GM18873 (cell line): ENCODE measurements around the gene UMAD1.
"Not testable (repeated sequence)": the region's sequence is repeated elsewhere in the genome, so short reads cannot be mapped to it uniquely, and the experiment has no call there.

Experiments used
- ATAC-seq: cut with Tn5 transposase; IDR thresholded peaks from one replicate; pipeline ENCODE4 v1.9.1; 2021; ENCODE audit warnings: mild to moderate bottlenecking, moderate library complexity, moderate number of reproducible peaks; ENCODE audit not compliant: unreplicated experiment, low FRiP score

UMAD1 gene

DNA sequence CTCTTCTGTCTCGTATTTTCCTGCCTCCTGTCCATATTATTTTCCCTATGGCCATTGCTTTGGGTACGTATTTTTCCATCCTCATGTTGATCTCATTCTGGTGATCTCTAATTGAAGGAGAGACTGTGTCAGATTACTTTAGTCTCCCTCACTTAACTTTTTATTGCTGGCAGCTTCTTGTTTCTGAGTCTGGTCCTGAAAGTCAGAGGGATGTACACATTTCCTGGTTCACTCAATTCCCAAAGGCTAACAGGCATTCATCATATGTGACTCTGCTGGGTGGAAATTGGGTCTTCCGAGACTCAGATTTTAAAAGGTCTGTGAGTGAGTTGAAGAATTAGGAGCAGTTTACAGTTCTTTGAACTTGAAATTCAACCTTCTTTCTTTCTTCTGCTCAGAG, 10.9 kb downstream of the UMAD1 start:
- no peak for ATAC-seq

DNA sequence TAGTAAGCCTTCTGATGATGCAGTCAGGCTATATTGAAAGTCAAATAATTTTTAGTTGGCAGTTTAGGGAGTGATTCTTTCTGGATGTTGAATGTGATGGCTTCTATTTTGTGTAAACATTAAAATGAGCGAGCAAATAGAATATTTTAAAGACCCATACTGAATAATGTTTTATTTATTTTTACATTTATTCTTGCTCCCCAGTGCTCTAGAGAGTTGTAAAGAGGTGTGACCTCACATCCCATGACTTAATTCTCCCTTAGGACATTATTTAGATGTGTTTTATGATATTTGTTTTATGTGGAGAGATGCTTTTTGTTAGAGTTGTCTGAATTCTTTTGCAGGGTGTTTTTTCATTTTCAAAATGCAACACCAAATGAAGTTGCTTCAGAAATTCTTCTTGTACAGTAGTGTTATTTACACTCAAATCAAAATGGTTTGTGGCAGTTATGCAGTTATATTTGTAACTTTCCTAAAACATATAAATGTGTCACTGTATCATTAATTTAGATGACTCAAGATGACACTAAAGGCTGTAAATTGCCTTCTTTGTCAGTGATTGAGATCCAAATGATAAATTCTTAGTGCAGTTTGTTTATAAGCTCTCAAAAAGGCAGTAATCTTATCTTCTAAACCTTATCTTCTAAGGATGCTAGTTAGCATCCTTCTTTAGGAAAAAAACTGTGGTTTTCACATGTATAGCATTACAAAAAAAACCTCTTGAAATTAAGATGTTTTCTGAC, 12.4 kb downstream of the UMAD1 start:
- ATAC-seq: no peak

DNA sequence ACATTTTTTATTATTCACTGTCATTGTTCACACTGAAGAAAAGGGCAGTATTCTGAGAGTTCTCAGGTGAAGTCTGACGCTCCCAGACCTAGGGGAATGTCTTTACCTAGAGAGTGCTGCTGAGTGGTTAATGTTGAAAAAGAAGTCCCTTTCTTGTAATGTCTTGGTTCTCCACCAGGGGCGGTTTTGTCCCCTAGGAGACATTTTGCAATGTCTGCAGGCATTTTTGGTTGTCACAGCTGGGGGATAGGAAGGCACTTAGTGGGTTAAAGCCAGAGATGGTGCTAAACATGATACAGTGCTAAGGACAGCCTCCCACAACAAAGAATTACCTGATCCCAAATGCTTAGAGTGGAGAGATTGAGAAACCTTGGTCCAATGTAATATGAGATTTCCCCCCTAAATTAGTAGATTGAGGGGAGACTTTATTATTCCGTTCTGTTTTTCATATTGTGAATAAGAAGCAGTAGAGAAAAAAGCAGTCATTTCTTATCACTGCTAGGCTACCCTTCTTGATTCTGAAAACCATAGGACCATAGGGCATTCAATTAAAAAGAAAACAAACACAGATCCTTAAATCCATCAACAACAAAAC, 13.1 kb downstream of the UMAD1 start:
- ATAC-seq: no peak

DNA sequence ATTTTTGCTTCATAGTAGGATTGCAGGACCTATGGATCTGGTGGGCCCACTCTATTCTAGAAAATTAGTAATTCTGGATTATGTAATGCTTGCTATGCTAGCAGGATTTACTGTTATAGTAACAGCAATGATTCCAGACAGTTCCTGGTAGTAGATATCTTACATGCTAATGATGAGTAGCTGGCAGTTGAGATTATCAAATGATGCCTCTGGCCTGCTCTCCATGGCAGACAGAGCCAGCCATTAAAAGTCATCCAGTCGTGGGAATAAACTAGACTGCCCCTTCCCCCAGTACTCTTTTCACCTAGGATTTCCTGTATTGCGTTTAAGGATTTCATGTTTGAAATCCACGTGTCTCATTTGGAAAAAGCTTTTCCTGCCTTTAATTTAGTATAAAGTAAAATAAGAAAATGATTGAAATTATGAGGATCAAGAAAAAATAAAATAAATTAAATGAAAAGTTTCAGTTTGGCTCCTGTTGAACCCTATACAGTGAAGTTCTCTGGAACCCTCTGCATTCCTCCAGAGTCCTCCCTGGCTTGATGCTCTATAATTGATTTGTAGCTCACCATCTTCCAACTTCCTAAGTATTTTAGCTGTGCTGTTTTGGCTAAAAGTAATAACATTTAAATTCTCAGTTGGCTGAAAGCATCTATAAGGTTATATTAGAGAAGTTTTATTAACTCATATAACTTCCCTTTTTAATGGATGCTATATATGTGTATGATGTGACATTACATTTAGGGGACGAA, 14.6 kb downstream of the UMAD1 start:
- no peak for ATAC-seq

DNA sequence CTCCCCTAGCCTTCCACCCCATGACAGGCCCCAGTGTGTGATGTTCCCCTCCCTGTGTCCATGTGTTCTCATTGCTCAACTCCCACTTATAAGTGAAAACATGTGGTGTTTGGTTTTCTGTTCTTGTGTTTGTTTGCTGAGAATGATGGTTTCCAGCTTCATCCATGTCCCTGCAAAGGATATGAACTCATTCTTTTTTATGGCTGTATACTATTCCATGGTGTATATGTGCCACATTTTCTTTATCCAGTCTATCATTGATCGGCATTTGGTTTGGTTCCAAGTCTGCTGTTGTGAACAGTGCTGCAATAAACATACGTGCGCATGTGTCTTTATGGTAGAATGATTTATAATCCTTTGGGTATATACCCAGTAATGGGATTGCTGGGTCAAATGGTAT, 15.9 kb downstream of the UMAD1 start:
- not testable (repeated sequence) for ATAC-seq

DNA sequence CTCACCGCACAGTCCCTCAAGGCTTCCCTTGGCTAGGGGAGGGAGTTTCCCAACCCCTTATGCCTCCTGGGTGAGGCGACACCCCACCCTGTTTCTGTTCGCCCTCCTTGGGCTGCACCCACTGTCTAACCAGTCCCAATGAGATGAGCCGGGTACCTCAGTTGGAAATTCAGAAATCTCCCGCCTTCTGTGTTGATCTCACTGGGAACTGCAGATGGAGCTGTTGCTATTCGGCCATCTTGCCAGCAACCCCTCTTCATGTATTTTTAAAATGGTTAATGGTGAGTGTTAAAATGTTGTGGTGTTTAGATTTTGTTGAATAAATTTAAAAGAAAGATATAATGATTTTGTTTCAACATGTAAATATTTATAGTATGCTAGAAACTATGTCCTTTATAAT, 22.0 kb downstream of the UMAD1 start:
- no peak for ATAC-seq

DNA sequence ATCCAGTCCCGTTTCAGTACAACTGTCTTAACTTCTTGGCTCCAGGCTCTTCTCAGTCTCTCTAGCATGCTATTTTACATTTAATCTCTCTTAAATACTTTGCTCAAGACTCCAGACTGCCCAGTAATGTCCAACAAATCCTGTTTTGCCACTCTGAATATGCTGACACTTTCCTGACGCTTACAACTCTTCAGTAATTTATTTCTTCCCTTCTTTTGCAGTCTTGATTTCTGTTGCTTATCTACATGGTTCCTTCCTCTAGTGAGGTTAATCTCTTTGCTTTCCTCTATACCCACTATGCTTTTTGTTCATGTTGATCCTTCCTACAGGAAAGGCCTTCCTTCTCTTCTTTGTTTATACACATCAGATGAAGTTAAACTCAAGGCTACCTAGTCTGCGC, 23.7 kb downstream of the UMAD1 start:
- no peak for ATAC-seq

DNA sequence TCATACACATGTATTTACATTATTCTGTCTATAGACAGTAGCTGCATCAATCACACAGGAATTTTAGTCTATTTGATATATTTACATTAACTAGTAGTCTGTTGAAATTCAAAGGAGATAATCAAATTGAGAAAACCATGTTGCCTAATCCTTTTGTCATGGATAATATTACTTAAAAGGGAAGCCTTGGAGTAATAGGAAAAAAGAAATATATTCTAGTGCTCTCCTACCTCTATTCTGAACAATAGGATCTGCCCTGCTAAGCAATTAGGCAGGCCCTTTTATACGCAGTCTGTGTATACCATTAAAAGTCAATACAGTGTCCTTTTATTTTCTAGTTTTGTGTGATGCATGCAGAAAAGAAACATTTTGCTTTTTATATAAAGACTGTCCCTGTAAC, 24.5 kb downstream of the UMAD1 start:
- ATAC-seq: no peak

DNA sequence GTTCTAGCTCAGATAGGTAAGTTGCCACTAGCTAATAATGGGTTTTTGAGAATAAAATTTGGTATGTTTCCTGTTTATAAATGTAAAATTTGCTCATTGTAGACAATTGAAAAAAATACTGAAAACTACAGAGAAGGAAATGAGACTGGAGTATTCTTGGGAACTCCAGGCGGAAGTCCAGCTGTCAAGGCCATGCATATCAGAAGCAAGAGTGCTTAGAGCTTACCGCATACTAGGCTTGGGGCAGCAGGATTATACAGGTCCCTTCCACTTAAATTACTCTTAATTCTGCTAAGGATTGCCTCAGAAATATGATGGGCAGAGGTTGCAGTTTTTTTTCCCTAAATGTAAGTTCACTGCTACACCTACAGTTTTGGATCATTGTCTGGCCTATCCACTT, 26.6 kb downstream of the UMAD1 start:
- ATAC-seq: no peak

DNA sequence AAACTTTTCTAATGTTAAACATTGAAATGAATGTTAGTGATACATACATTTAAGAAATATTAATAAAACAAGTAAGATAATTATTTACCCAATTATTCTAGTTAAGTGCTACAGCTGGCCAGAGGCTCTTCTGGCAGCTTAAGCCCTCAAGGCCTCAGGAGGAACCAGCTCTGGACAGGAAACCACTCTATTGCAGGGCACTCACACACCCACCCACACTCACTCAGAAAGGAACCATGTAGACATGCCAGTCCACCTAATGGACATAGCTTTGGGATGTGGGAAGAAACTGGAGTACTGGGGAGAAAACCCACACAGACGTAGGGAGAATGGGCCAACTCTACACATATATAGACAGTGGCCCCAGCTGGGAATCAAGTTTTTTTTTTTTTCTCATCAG, 28.2 kb downstream of the UMAD1 start:
- ATAC-seq: no peak

DNA sequence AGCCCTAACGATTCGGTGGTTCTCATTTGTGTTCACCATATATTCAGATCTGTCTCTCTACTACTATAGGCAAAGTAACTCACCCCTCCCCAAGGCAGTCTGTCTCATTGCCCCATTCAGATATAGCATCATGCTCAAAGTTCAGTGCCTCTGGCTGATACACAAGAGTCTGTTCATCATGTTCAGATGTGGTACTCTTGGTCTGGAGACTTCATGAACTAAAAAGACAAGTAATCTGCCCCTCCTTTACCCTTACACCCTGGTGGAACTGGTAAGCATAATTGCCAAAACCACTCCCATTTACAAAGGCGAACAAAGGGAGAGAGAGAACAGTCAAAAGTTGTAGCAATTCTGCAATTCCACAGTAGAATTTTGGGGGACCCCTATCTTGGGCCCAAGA, 29.9 kb downstream of the UMAD1 start:
- ATAC-seq: no peak

DNA sequence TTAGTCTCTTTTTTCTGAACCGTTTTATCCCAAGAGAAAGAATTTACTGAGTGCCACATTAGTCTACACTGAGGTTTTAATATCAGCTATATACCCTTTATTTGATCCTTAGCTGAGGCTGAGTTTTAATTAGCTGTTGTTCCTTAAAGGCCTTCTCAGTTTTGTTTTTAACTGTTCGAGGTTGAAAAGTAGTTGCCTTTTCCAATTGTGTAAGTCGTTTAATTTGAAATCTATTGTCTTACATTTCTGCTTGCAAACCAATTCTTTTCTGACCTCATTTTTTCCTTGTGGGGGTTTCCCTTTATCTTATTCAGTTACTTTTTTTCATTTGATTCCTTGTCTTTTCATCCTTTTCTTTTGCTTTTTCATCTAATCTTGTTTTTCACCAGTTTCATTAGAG, 30.8 kb downstream of the UMAD1 start:
- no peak for ATAC-seq

DNA sequence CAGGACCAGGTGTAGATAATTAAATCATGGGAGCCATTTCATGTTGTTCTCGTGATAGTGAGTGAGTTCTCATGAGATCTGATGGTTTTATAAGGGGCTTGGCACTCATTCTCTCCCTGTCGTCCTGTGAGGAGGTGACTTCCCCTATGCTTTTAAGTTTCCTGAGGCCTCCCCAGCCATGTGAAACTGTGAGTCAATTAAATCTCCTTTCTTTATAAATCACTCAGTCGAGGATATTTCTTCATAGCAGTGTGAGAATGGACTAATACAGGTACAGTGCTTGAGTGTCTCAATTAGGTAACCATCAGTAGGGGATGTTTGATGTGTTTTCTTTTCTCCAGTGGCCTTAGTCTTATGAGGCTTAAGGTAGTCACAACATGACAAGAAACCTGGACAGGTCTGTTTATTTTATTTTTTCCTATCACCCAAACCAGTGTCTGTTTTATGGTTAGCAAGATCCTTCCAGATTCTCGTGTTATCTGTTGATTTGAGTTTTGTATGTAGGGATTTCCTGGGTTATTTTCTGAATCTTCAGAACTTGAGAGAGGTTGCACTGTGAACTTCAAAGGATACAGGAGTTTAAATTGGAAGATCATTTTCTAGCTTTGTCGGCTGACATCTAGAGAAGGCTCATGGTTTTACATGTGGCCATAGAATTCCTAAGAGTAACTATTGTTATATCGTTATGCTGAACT, 32.1 kb downstream of the UMAD1 start:
- no peak for ATAC-seq

DNA sequence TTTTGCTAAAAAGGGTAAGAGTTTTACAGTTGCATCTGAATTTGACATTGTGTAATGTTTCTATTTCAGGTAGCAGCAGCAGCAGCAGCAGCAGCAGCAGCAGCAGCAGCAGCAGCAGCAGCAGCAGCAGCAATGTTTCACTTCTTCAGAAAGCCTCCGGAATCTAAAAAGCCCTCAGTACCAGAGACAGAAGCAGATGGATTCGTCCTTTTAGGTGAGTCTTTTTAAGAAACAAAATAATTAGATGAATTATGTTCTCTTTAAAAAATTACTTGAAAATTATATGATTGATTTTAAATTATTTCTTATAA, 32.6 kb downstream of the UMAD1 start:
- no peak for ATAC-seq

DNA sequence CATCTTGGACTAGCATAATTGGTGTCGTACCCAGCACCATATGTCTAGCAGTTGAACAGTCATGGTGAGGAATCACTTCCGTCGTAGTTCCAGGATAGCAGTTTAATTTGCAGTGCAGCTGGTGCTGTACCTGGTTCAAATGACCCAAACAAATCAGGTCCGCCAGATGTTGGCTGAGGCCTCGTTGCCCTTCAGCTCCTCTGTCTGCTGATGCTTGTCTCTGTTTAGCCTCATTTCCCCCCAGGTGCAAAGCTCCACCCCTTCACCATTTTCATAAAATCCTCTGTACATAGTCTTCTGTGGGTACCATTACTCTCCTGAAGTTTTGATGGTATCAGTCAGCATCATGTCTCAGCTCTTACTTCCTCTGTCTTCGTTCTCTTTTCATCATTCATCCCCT, 35.1 kb downstream of the UMAD1 start:
- no peak for ATAC-seq

DNA sequence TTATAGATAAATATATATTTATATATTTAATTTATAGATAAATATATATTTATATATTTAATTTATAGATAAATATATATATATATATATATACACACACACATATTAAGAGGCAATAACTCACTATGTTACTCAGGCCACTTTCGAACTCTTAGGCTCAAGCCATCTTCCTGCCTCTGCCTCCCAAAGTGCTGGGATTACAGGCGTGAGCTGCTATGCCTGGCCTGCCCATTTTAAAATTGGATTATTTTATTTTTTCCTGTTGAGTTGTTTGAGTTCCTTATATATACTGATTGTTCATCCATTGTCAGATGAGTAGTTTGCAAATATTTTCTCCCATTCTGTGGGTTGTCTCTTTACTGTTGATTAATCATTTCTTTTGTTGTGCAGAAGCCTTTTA, 39.1 kb downstream of the UMAD1 start:
- not testable (repeated sequence) for ATAC-seq

DNA sequence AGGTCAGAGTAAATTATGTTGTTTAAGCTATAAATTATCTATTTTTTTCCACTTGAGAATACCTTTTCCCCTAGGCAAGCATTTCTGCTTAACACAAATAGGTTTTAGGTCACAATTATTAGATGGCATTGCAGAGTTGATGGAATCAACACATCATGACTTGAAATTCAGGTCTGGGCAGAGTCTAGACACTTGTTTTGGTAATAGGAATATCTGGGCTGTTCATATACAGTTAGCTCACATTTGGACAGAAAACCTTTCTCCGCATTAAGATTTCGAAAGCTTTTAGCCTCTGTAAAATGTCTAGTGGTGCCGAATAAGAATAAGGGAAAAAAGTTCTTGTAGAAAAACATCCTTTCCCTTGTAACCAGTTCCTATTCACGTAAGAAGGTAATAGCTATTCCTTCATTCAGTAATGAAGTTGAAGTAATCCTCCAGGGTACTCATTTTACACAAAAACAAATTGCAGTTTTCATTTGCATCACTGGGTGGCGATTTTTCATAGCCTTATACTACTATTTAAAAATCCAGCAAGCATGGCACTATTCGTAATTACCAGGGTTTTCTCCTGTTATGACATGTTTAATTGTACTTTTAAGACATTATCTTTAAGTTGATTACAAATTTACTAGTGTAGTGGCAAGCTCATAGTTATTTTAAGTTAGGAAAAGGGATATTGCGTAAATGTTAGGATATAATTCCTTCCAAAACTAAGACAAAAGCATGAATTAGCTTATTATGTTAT, 40.8 kb downstream of the UMAD1 start:
- ATAC-seq: peak; percentile 67

DNA sequence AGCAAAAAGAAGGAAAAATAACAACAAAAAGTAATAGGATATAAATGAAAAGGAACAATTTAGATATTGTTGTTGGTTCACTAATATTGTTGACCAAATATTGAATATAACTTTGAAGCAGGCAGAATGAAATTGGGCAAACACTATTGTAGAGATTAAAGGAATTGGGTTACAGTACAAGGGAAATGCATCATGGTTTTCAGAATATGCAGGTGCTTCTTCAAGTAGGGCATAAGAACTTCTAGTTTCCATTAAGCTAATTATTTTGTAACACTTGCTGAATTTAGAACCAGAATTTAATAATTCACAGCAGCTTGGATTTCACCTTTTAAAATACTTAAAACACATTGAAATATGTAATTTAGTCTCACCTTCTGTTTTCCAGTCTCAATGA, 41.4 kb downstream of the UMAD1 start:
- no peak for ATAC-seq

DNA sequence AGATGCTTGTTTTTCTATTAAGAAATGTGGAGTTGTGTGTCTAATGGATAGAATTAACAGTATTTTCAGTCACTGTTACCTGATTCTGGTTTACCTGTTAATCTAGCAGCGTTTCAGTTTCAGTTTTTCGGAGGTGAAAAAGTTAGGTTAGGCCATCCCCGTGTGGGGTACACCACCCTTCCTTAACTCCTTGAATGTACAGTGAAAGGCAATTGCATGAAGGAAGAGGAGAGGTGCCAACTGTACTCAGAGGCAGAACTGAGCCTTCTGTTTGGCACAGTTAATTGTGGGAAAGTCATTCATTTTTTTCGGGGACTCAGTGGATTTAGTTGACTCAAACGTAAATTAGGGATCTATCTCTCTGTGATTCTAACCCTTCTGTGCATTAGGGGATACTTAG, 42.3 kb downstream of the UMAD1 start:
- no peak for ATAC-seq

DNA sequence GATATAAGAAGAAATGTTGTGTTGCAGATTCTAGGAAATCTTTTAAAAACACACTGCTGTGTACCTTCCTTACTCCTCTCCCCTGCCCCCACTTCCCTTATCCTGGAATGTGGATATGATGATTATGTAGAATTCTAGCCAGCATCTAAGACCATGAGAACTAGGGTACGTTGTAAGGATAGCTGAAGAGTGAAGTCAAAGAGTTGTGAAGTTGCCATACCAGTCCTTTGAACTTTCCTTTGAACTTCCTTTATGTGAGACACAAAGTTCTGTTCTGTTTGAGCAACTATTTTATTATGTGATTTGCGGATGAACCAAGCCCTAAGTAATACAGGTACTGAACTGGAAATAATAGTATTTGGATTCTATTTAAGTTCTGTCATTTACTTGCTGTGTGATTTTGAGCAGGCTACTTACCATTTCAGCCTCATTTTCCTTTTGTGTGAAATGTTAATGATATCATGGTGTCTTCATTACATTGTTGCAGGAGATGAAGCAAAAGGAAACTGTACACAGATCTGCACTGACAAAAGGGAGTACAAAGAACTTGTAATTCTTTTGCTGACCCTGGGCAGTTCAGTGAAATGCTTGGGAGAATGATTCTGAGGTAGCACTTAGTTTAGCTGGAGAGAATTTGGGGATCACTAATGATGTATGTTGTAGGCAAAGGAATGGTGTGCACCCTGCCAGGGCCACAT, 46.4 kb downstream of the UMAD1 start:
- ATAC-seq: no peak
